ENCODE results near the gene ANKRD10. TPM values are rescaled to one million over a fixed set of nuclear protein-coding genes. Genes with fewer than 3 reads are reported as not detected.

ANKRD10 gene
- total RNA-seq, 4 donors from 2014 or later = 145 to 381 (median 164) TPM

GRCh38 chr13:110834572-110834971 is 80.3 kb downstream of the ANKRD10 start:
- H3K4me1 ChIP-seq = no peaks in the 10 kb centered on the region
- in situ Hi-C loops (cut with MboI; ENCODE audit: low sequenced_read_pairs in 4 of 4) (no loop called here), intact Hi-C loops (cut with DNase I; ENCODE audit: low total_unique reads) (no loop called here)
- ATAC-seq = no peak
- H3K36me3 ChIP-seq = no peaks in the 10 kb centered on the region
- no peak overlapping the region for H3K27ac ChIP-seq
- H3K9me3 ChIP-seq = no peaks in the 10 kb centered on the region
- no peak for TF ChIP-seq POLR2A (IDR thresholded peaks at IDR 0.05)
- no peak for TF ChIP-seq CTCF (IDR thresholded peaks at IDR 0.05 in 4 of 5, conservative IDR thresholded peaks at IDR 0.05 in 1 of 5)
- no peak overlapping the region for H3K4me3 ChIP-seq
- no peaks in the 10 kb centered on the region for H3K27me3 ChIP-seq
- DNase-seq = no peak

- no peak for TF ChIP-seq CTCF (IDR thresholded peaks at IDR 0.05 in 4 of 5, conservative IDR thresholded peaks at IDR 0.05 in 1 of 5)
- DNase-seq = no peak
Observed at GRCh38 chr13:110832531-110832930, 82.3 kb downstream of the ANKRD10 start.

GRCh38 chr13:110832205-110832479 is 82.7 kb downstream of the ANKRD10 start:
- intact Hi-C loops (cut with DNase I; ENCODE audit: low total_unique reads) (no loop called here), in situ Hi-C loops (cut with MboI; ENCODE audit: low sequenced_read_pairs in 4 of 4) (no loop called here)
- H3K4me3 ChIP-seq = no peak overlapping the region
- H3K27ac ChIP-seq = no peak overlapping the region
- ATAC-seq (no peak), DNase-seq (no peak)
- TF ChIP-seq POLR2A (IDR thresholded peaks at IDR 0.05) = no peak
- TF ChIP-seq CTCF (IDR thresholded peaks at IDR 0.05 in 4 of 5, conservative IDR thresholded peaks at IDR 0.05 in 1 of 5) = no peak
- H3K27me3 ChIP-seq = no peaks in the 10 kb centered on the region
- H3K9me3 ChIP-seq = no peaks in the 10 kb centered on the region
- no peaks in the 10 kb centered on the region for H3K36me3 ChIP-seq
- H3K4me1 ChIP-seq = no peaks in the 10 kb centered on the region

More at GRCh38 chr13:110832531-110832930, 82.3 kb downstream of the ANKRD10 start:
- H3K4me3 ChIP-seq = no peak overlapping the region
- no peak for ATAC-seq
- H3K27me3 ChIP-seq = no peaks in the 10 kb centered on the region
- no peaks in the 10 kb centered on the region for H3K36me3 ChIP-seq
- intact Hi-C loops (cut with DNase I; ENCODE audit: low total_unique reads) = no loop called here
- no peaks in the 10 kb centered on the region for H3K9me3 ChIP-seq
- no peak overlapping the region for H3K27ac ChIP-seq
- no peaks in the 10 kb centered on the region for H3K4me1 ChIP-seq
- in situ Hi-C loops (cut with MboI; ENCODE audit: low sequenced_read_pairs in 4 of 4) = no loop called here

GRCh38 chr13:110831437-110832204 is 83.2 kb downstream of the ANKRD10 start:
- no peak for DNase-seq
- Histone ChIP-seq H3K27me3 (no peaks in the 10 kb centered on the region), H3K9me3 (no peaks in the 10 kb centered on the region), H3K4me1 (no peaks in the 10 kb centered on the region), H3K36me3 (no peaks in the 10 kb centered on the region), H3K27ac (no peak overlapping the region), H3K4me3 (no peak overlapping the region)
- in situ Hi-C loops (cut with MboI; ENCODE audit: low sequenced_read_pairs in 4 of 4) (no loop called here), intact Hi-C loops (cut with DNase I; ENCODE audit: low total_unique reads) (no loop called here)
- ATAC-seq = no peak
- TF ChIP-seq POLR2A (IDR thresholded peaks at IDR 0.05) = no peak
- TF ChIP-seq CTCF (IDR thresholded peaks at IDR 0.05 in 4 of 5, conservative IDR thresholded peaks at IDR 0.05 in 1 of 5) = no peak
